DOHH2 (cell line): ENCODE results near the gene NPEPPS.

ENCODE experiments used
- H3F3A ChIP-seq: fragments of 200-600 bp; sonication (generic), shearing (Covaris generic); 2 replicates; pipeline ENCODE4 v1.6.0; 2016; ENCODE audit warnings: antibody characterized with exemption, mild to moderate bottlenecking; ENCODE audit not compliant: control insufficient read depth, insufficient read depth
- H3K27ac ChIP-seq: fragments of 200-600 bp; sonication (generic); 2 replicates; pipeline ENCODE4 v1.5.1; 2014; ENCODE audit warnings: low read depth, mild to moderate bottlenecking, low read length, moderate library complexity
- H3K27me3 ChIP-seq: fragments of 200-600 bp; sonication (generic); 2 replicates; pipeline ENCODE4 v1.6.1; 2014; ENCODE audit warnings: mild to moderate bottlenecking, low read length, mixed read lengths; ENCODE audit not compliant: control insufficient read depth
- H3K36me3 ChIP-seq: fragments of 200-600 bp; sonication (generic); 2 replicates; pipeline ENCODE4 v1.6.1; 2014; ENCODE audit warnings: mild to moderate bottlenecking, low read length, moderate library complexity, mixed read lengths; ENCODE audit not compliant: control insufficient read depth
- H3K4me1 ChIP-seq: fragments of 200-600 bp; sonication (generic); 2 replicates; pipeline ENCODE4 v1.6.1; 2014; ENCODE audit warnings: mild to moderate bottlenecking, low read length, mixed read lengths; ENCODE audit not compliant: control insufficient read depth
- H3K4me2 ChIP-seq: fragments of 200-600 bp; sonication (generic); 2 replicates; pipeline ENCODE4 v1.6.0; 2014; ENCODE audit warnings: mild to moderate bottlenecking, low read length, moderate library complexity
- H3K4me3 ChIP-seq: fragments of 200-600 bp; sonication (generic); 2 replicates; pipeline ENCODE4 v1.5.1; 2014; ENCODE audit warnings: mild to moderate bottlenecking, low read length, mixed read lengths
- H3K79me2 ChIP-seq: fragments of 200-600 bp; sonication (generic); 2 replicates; pipeline ENCODE4 v1.6.1; 2014; ENCODE audit warnings: mild to moderate bottlenecking, low read length, mixed read lengths; ENCODE audit not compliant: control insufficient read depth
- H3K9me2 ChIP-seq: fragments of 200-600 bp; sonication (generic); replicated peaks from 2 replicates; pipeline ENCODE4 v1.6.1; 2014; ENCODE audit warnings: mild to moderate bottlenecking, low read length, mixed read lengths; ENCODE audit not compliant: control insufficient read depth
- H3K9me3 ChIP-seq: fragments of 200-600 bp; sonication (generic); 2 replicates; pipeline ENCODE4 v1.6.1; 2014; ENCODE audit warnings: antibody characterized with exemption, low read length, mixed read lengths; ENCODE audit not compliant: control insufficient read depth, insufficient read depth
- H4K20me1 ChIP-seq: fragments of 200-600 bp; sonication (generic); 2 replicates; pipeline ENCODE4 v1.6.0; 2014; ENCODE audit warnings: low read depth, mild to moderate bottlenecking, antibody characterized with exemption, low read length, moderate library complexity; ENCODE audit not compliant: control insufficient read depth, insufficient read depth
- EZH2phosphoT487 ChIP-seq: fragments of 200-600 bp; sonication (generic); IDR thresholded peaks from 2 replicates; pipeline ENCODE4 v1.6.1; 2017; ENCODE audit warnings: borderline replicate concordance, mild to moderate bottlenecking, antibody characterized with exemption, low read length, moderate library complexity, mixed read lengths
- TF ChIP-seq, protein P1 (sequence below): fragments of 200-600 bp; sonication (generic); IDR thresholded peaks from one replicate; pipeline ENCODE4 v1.5.1; 2014; ENCODE audit warnings: antibody characterized with exemption, mild to moderate bottlenecking, low read depth, low read length; ENCODE audit not compliant: poor library complexity, severe bottlenecking

Gene NPEPPS

GRCh38 chr17:47640076-47640475, 109.2 kb downstream of the NPEPPS start:
- Histone ChIP-seq H3K27me3 (no peaks in the 10 kb centered on the region), H3K4me3 (no peak overlapping the region), H3K4me1 (peaks cover 17% of the 10 kb centered on the region), H3K9me3 (no peaks in the 10 kb centered on the region), H4K20me1 (no peaks in the 10 kb centered on the region), H3K27ac (no peak overlapping the region), H3K79me2 (no peaks in the 10 kb centered on the region), H3K36me3 (no peaks in the 10 kb centered on the region), H3K4me2 (no peak overlapping the region), H3K9me2 (no peaks in the 10 kb centered on the region), H3F3A (peaks cover 4% of the 10 kb centered on the region; the same call in 1 of the 2 replicates)
- no peak for TF ChIP-seq EZH2phosphoT487
- TF ChIP-seq, protein P1, sequence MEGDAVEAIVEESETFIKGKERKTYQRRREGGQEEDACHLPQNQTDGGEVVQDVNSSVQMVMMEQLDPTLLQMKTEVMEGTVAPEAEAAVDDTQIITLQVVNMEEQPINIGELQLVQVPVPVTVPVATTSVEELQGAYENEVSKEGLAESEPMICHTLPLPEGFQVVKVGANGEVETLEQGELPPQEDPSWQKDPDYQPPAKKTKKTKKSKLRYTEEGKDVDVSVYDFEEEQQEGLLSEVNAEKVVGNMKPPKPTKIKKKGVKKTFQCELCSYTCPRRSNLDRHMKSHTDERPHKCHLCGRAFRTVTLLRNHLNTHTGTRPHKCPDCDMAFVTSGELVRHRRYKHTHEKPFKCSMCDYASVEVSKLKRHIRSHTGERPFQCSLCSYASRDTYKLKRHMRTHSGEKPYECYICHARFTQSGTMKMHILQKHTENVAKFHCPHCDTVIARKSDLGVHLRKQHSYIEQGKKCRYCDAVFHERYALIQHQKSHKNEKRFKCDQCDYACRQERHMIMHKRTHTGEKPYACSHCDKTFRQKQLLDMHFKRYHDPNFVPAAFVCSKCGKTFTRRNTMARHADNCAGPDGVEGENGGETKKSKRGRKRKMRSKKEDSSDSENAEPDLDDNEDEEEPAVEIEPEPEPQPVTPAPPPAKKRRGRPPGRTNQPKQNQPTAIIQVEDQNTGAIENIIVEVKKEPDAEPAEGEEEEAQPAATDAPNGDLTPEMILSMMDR: no peak

DNA sequence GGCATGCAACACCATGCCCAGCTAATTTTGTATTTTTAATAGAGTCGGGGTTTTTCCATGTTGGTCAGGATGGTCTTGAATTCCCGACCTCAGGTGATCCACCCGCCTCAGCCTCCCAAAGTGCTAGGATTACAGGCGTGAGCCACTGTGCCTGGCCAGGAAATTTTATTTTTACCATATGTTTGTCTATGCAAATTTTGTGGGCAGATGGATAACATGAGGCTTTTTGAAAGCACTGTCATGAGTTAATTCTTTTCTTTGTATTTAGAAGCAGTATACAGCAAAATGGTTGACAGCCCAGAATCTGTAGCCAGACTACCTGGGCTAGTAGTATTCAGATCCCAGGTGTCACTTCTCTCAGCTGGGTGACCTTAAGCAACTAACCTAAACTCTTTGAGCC, 110.3 kb downstream of the NPEPPS start:
- Histone ChIP-seq H3K79me2 (no peaks in the 10 kb centered on the region), H3K27ac (no peak overlapping the region), H3K9me3 (no peaks in the 10 kb centered on the region), H3K4me3 (no peak overlapping the region), H4K20me1 (no peaks in the 10 kb centered on the region), H3K9me2 (no peaks in the 10 kb centered on the region), H3K4me1 (peaks cover 17% of the 10 kb centered on the region), H3F3A (peaks cover 4% of the 10 kb centered on the region; the same call in 1 of the 2 replicates), H3K27me3 (no peaks in the 10 kb centered on the region), H3K4me2 (no peak overlapping the region), H3K36me3 (no peaks in the 10 kb centered on the region)
- TF ChIP-seq, protein P1: no peak

DNA sequence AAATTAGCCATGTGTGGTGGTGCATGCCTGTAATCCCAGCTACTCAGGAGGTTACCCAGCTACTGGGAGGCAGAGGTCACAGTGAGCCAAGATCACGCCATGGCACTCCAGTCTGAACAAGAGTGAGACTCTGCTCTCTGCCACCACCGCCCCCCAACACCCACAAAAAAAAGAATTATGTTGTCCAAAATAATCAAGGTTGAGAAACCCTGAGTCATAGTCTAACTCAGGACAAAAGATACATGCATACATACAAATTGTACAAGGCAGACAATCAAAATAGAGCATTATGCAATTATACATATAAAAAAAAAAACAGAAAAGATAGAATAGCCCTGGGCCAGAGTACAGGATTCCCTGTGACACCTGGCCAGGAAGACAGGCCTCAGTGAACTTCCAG, 112.2 kb downstream of the NPEPPS start:
- Histone ChIP-seq H3K4me2 (no peak overlapping the region), H3K27me3 (no peaks in the 10 kb centered on the region), H3K36me3 (no peaks in the 10 kb centered on the region), H4K20me1 (no peaks in the 10 kb centered on the region), H3K79me2 (peaks cover 11% of the 10 kb centered on the region), H3K27ac (no peak overlapping the region), H3K4me1 (peaks cover 25% of the 10 kb centered on the region), H3K4me3 (no peak overlapping the region), H3K9me3 (no peaks in the 10 kb centered on the region), H3K9me2 (no peaks in the 10 kb centered on the region), H3F3A (peaks cover 4% of the 10 kb centered on the region)
- TF ChIP-seq EZH2phosphoT487: no peak
- TF ChIP-seq, protein P1: no peak

GRCh38 chr17:47644324-47644723, 113.4 kb downstream of the NPEPPS start:
- Histone ChIP-seq H3K4me2 (no peak overlapping the region), H3K36me3 (peaks cover 6% of the 10 kb centered on the region), H3K4me3 (no peak overlapping the region), H4K20me1 (no peaks in the 10 kb centered on the region), H3K9me3 (no peaks in the 10 kb centered on the region), H3K79me2 (peaks cover 19% of the 10 kb centered on the region), H3K27ac (no peak overlapping the region), H3F3A (peaks cover 10% of the 10 kb centered on the region), H3K9me2 (no peaks in the 10 kb centered on the region), H3K4me1 (peaks cover 33% of the 10 kb centered on the region), H3K27me3 (no peaks in the 10 kb centered on the region)
- TF ChIP-seq, protein P1: no peak
- no peak for TF ChIP-seq EZH2phosphoT487
